COLO829 (cell line): ENCODE data around the gene SCAI.
"Not testable (repeated sequence)": the region's sequence is repeated elsewhere in the genome, so short reads cannot be mapped to it uniquely, and the experiment has no call there.

Experiments used
- DNase-seq: peaks from one replicate; pipeline ENCODE4 v3.0.0; 2012; ENCODE audit warnings: low spot score

The SCAI gene

GRCh38 chr9:125028041-125028440 is 115.3 kb downstream of the SCAI start:
- DNase-seq, result peak; percentile 6

DNA sequence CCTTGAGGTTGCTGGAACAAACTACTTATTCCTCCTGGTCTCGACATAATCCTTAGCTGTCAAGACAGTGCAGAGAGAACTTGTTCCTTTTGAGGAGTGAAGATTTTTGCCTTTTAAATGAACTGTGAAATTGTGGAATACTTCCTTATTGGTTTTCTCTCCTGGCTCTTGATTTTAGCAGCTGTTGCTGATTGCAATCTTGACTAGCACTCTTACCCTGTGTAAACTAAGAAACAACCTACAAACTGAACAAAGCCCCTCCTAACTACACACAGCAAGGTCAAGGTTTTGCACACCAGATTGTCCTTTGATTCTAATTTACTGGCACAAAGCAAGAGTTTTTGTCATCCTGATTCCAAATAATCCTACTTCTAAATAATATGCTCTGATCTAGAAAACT is 118.4 kb downstream of the SCAI start:
- DNase-seq, result no peak

- DNase-seq, result no peak
Observed at GRCh38 chr9:125021069-125021468, 122.3 kb downstream of the SCAI start.

DNA sequence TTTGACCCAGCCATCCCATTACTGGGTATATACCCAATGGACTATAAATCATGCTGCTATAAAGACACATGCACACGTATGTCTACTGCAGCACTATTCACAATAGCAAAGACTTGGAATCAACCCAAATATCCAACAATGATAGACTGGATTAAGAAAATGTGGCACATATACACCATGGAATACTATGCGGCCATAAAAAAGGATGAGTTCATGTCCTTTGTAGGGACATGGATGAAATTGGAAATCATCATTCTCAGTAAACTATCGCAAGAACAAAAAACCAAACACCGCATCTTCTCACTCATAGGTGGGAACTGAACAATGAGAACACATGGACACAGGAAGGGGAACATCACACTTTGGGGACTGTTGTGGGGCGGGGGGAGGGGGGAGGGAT is 127.7 kb downstream of the SCAI start:
- not testable (repeated sequence) for DNase-seq

GRCh38 chr9:125012013-125012412 is 131.3 kb downstream of the SCAI start:
- DNase-seq, result not testable (repeated sequence)

- DNase-seq, result no peak
Observed at GRCh38 chr9:125008599-125008998, 134.7 kb downstream of the SCAI start.

- no peak for DNase-seq
Observed at GRCh38 chr9:125003332-125003731, 140.0 kb downstream of the SCAI start.

- DNase-seq, result no peak
Observed at GRCh38 chr9:124983698-124984097, 159.6 kb downstream of the SCAI start.

- DNase-seq, result no peak
Observed at GRCh38 chr9:124980431-124980830, 162.9 kb downstream of the SCAI start.

DNA sequence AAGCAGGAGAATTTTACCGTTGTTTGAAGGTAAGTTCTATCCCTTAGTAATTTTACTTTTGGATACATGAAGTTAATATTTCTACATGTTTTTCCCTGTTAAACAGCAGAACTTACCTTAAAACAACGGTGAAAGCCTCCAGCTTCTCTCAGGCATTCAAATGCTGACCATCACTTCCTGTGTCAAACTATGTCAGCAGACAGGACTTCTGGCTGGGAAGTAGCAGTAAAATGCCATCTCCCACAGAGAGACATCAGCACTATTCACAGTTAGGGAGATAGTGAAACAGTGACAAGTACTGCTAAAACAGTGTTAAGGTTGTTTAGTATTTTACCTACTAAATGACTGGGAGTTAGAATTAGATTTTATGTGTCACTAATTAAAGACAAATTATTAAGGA is 168.2 kb downstream of the SCAI start:
- no peak for DNase-seq

DNA sequence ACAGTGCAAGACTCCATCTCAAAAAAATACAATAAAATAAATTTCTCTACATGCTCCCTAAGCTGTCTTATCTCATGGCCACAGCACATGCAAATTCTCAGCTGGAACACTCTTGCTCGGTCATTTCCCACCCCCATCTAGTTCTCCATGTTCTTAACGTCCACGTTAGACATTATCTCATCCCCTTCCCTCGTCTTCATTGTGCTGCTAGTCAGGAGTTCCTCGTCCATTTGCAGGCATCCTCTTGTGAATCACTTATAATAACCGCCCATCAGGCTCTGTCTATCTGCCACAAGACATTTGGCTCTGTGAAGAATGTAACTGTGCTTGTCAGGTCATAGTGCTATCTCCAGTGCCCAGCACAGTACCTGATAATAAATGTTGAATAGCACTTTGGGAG is 169.5 kb downstream of the SCAI start:
- no peak for DNase-seq

- DNase-seq, result no peak
Observed at GRCh38 chr9:124972241-124972770, 171.0 kb downstream of the SCAI start.

- no peak for DNase-seq
Observed at GRCh38 chr9:124969401-124969800, 173.9 kb downstream of the SCAI start.

GRCh38 chr9:124968238-124968637 is 175.1 kb downstream of the SCAI start:
- no peak for DNase-seq

GRCh38 chr9:124965775-124966568 is 177.4 kb downstream of the SCAI start:
- not testable (repeated sequence) for DNase-seq

DNA sequence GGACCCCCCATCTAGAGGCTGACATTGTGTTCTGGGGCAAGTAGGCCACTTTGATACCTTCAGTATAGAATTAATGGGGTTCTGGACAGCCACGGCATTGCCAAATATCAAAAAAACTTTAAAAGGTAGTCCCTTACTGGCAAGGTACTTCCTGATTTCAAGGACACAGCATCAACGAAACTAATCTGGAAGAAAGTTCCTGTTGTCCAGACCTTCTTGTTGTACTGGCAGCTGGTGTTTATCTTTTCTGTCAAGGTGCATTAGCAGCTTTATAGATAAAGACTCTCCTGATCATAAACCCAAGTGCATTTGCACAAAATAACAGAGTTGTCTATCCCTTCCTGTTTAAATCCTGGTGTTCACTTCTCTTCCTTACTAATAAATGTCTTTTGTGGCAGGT is 178.7 kb downstream of the SCAI start:
- DNase-seq, result no peak

GRCh38 chr9:124964056-124964455 is 179.3 kb downstream of the SCAI start:
- DNase-seq, result no peak

- no peak for DNase-seq
Observed at GRCh38 chr9:124960409-124960752, 182.9 kb downstream of the SCAI start.

DNA sequence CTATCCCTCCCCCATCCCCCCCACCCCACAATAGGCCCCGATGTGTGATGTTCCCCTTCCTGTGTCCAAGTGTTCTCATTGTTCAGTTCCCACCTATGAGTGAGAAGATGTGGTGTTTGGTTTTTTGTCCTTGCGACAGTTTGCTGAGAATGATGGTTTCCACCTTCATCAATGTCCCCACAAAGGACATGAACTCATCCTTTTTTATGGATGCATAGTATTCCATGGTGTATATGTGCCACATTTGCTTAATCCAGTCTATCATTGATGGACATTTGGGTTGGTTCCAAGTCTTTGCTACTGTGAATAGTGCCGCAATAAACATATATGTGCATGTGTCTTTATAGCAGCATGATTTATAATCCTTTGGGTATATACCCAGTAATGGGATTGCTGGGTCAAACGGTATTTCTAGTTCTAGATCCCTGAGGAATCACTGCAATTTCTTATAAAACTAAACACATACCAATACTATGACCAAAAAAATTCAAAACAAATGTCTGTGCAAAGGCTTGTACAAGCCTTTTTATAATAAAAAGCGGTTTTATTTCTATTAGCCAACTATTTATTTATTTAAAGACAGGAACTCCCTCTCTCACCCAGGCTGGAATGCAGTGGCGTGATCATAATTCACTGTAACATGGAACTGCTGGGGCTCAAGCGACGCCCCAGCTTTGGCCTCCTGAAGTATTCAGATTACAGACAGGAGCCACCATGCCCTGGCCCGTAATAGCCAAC is 183.5 kb downstream of the SCAI start:
- not testable (repeated sequence) for DNase-seq

DNA sequence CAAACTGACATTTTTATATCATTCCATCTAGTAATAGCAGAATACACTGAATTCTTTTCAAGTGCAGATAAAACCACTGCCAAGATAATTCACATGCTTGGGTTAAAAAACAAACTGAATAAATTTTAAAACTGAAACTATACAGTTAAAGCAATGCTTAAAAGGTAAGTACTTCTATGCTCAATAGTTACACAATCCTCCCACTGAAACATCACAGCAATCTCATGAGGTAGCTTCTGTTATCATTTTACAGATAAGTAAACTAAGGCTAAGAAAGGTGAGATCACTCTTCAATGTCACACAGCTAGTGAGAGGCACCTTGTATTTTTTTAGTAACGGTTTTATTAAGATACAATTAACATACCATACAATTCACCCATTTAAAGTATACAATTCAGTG is 189.1 kb downstream of the SCAI start:
- DNase-seq, result no peak

DNA sequence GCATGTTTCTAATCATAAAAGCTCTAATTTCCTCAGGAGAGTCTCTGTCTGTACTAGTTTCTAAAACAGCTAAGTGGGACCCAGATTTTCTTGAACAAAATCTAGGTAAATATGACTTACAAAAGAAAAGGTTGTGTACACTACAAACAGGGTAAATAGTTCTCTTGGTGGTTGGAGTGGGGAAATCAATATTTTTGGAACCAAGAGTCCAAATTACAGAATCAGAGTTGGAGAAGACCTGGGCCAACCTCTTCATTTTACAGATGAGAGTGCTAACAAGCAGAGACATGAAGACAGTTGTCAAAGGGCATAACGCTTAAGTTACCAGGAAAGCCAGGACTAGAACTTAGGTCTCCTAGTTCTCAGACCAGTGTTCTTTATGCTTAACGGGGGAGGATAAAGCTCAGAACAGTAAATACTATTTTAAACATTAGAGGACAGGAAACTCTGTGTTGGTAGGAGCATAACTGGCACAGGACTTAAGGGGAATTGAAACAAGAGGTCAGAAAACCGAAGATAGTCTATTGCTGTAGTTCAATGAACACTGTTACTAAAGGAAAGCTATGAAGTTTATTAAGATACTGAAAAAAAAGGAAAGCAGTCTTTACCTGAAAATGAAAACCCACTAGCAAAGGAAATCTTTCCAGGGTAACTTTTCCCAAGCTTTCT is 193.1 kb downstream of the SCAI start:
- DNase-seq, result no peak

DNA sequence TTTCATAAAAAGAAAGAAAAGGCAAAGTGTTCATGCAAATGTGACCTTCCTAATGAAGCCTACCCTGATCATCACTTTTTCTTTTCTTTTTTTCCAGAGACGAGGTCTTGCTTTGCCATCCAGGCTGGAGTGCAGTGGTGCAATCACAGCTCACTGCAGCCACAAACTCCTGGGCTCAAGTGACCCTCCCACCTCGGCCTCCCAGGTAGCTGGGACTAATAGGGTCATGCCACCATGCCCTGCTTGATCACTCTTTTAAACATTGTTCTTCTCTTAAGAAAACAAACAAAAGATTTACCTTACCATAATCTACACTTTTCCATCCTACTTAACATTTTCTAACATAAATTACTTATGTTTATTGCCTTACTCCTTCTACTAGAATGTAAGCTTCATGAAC is 193.9 kb downstream of the SCAI start:
- DNase-seq, result no peak
